Right ventricle myocardium superior (tissue), 1 donor: ENCODE results near the gene KIAA0040. TPM values are rescaled to one million over a fixed set of nuclear protein-coding genes. Genes with fewer than 3 reads are reported as not detected.

Experiments used
- ATAC-seq: fragments of 200-7000 bp; cut with Tn5 transposase; one replicate; pipeline ENCODE4 v1.9.1; 2020; ENCODE audit warnings: mild to moderate bottlenecking; ENCODE audit not compliant: poor library complexity
- DNase-seq: peaks from one replicate; pipeline ENCODE4 v3.0.0-alpha.2; 2020
- intact Hi-C: fragments of 100-400 bp; cut with DNase I; formaldehyde crosslinking; loops from one replicate; pipeline ENCODE4 v1.11.2; 2022
- long read RNA-seq: library from polyadenylated mRNA; unstranded; transcript quantifications from one replicate; pipeline ENCODE4 v2.0.0, GENCODE V29; 2021
- total RNA-seq: library from RNA; stranded (reverse); fragmentation: NEBNext Ultra II Directional; extraction: Animal tissue kit (Norgen Biotek cat#: 25700); gene quantifications from one replicate; pipeline ENCODE4 v1.2.1, GENCODE V29; 2021
- donor health status: DM: no; HTN: yes; CAD: no; lungs with severe emphysema.

KIAA0040 gene
- 15.4 TPM for total RNA-seq
- long read RNA-seq, full-length matches to known transcripts: 7 of 16 reads
- long read RNA-seq, partial matches to known transcripts: 0 of 16 reads
- long read RNA-seq, other reads (novel, unspliced or antisense): 9 of 16 reads

DNA sequence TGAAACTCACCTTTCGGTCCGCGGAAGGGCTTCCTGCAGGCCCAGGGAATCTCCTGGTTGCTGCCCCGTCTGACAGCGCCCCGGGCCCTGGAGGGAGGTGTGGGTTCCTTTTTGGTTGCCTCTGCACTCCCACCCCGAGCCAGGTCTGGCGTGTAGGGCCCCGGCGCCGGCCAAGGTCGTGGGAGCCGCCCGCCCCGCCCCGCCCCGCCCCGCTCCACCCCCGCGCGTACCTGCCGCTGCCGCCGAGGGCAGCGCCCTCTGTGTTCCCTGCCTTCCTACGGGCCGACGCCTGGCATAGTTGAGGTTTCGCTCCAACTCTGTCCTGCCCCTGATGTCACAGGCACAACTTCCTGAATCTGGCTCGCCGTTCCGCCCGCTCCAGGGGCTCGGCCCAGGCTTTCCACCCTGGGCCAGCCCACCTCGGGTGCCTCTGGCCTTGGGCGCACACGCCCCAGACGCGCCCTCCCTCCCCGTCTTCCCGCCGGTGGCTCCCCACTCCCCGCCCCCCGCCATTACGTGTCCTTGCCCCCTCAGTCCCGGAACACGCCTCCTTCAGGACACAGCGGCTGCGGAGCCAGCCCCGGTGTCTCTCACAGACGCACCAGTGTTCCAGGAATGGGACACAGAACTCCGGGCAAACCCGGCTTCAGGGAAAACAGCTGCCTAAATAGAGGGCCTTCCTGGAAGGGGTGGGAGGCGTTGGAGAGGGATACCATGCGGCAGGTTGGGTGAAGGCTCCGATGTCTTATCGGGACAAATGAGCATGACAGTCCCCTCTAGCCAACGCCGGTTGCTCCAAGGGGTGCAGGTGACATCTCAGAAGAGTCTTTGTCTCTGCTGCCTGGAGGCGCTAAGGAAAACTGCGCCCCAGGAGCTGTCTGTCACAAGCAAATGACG, at the start of gene KIAA0040:
Gene KIAA0040 (minus strand): TSS at position 147 of the 897 bp plus-strand sequence. CDS start 31,763 bp downstream, outside the sequence.
- DNase-seq: peak; percentile 85
- ATAC-seq: peak; percentile 89
- intact Hi-C loops: no loop called here

DNA sequence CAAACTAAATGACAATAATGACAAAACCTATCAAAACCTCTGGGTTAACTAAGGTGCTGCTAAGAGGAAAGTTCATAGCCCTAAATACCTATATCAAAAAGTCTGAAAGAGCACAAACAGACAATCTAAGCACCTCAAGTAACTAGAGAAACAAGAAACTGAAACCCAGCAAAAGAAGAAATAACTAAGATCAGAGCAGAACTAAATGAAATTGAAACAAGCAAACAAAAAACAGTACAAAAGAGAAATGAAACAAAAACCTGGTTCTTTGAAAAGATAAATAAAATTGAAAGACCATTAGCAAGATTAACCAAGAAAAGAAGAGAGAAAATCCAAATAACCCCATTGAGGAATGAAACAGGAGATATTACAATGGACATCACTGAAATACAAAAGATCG, 44.8 kb upstream of the KIAA0040 start:
- ATAC-seq (no peak), DNase-seq (no peak)
- intact Hi-C loops: no loop called here

DNA sequence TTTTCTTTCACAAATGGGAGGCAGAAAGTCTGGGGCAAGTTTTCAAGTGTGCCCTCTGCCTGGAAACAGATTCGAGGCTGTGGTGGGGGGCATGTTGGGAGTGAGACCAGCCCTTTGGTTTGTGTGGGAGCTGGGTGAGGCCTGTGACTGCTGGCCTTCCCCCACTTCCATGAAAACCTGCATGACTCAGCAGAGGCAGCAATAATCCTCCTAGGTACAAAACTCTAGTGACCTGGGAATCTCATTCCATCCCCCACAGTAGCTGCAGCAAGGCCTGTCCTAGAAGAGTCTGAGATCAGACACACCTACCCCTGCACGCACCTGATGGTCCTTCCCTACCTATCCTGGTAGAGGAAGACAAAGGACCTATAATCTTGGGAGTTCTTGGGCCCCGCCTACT, 42.1 kb upstream of the KIAA0040 start:
- intact Hi-C loops: no loop called here
- no peak for DNase-seq
- ATAC-seq: no peak

DNA sequence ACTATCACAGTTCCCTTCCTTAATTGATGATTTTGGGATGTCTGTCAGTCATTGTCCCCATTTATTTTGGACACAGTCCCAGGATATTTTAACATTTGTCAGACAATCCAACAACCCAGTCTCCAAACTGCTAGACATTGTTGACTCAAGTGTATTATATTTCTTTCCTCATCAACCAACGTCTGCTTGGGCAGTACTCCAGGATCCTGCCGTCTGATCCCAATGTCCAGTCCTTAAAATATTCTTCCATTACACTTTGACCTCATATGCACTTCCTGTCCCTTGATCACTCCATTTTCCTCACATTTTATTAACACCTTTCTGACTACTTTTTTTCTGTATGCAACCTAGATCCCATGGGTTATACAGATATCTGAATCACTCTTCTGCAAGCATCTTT, 39.8 kb upstream of the KIAA0040 start:
- ATAC-seq (no peak), DNase-seq (no peak)
- intact Hi-C loops: no loop called here

DNA sequence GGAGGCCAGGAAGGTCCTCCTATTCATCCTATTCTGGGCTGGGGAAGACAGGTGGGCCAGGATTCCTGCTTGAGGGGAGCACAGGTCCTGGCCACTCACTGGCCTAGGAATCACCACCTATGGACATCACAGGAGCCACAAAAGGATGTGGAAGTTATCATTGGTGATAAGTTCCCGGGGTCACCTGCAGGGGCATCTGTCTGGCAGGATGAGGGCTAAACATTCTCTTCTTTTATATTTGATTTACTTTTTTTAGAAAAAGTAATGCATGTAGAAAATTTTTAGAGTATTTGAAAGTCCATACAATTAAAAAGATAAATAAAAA, 33.2 kb upstream of the KIAA0040 start:
- ATAC-seq: no peak

DNA sequence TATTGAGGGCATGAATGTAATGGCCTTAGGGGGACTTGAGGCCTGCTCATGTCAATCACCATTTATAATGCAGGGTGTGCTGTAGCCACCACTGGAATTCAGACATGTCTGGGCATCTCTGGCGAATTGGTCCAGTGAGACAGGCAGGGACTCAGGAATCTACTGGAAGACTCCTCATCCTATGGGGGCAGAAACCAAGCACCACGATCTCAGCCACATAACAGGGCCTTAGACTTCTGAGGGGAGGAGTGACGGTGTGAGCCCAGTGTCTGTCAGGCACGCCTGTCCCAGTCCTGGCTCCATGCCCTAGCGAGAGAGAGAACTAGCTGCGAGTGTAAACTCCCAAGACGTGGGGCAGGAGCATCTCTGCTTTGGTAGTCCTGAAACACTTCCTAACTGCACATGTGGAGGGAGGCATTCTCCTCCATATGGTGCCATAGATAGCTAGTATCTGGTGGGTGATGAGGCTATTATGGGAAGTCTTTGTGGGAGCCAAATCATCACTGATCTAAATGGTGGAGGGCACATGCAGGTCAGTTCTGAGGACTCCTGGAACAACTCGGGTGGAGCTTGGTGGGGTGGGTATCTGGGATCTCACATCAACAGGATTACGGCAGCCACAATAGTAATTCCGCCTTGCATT, 29.8 kb upstream of the KIAA0040 start:
- no peak for ATAC-seq
- no peak for DNase-seq
- intact Hi-C loops: loop anchor here (5.0 kb wide), 1 partner anchor 70 kb away; no protein-coding TSS in a partner anchor

More for the DNA sequence above, 33.2 kb upstream of the KIAA0040 start:
- DNase-seq: no peak
- intact Hi-C loops: no loop called here

DNA sequence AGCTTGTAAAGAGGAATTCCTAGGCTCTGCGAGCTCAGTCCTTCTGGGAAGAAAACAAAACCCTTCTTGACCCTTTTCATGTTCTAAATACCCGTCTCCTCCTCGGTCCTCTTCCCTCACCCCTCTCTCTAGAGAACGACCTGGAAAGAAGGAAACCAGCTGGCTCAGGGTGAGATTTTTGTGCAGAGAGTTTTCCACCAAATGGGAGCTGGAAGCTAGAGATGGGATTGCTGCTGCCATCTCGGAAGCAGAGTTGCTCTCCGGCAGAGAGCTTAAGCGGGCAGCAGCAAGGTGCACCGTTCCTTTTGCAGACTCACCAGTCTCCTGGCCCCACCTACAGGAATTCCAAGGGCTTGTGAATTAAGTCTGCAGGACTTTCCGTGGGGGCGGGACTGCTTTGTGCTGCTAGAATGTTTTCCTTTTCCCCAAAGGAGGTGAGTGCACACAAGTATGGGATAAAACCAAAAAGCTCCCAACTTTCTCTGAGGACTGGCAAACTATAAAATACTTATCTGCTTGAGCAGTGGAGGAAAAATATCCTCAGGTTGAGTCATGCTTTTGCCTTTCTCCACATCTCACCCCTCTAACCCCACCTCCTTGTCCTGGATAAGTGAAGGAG, 29.1 kb upstream of the KIAA0040 start:
- DNase-seq (peak; percentile 49), ATAC-seq (peak; percentile 71)
- intact Hi-C loops: loop anchor here (5.0 kb wide), 1 partner anchor 69 kb away; no protein-coding TSS in a partner anchor

DNA sequence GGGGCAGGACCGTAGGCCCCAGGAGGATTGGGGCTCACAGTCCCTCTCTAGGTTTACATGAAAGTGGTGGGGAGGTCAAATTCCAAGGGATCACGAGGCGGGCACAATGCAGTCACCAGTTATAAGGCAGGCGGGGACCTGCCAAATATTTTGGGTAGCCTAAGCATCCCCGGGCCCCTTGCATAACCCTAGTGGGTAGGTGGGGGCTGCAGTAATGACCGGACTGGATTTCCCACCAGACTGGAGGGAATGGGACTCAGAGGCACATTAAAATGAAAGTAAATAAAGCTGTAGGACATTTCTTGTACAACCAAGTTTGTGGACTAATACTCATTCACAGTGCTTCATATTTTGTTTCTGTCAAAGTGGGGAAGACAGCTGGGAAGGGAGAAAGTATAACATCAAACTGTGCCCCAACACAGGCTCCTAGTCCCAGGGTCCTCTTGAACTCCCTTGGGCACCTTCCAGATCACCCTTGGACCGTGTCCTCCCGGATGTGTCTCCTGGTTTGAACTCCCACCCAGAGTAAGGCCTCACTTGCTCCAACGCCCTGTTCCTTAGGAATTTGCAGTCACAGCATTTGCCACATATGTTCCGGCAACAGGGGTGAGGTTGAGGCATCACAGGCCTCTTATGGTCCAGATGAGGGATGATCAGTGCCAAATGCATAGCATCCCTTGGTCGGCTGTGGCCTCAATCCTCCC, 28.4 kb upstream of the KIAA0040 start:
- ATAC-seq (peak; percentile 25), DNase-seq (no peak)
- intact Hi-C loops: loop anchor here (5.0 kb wide), 1 partner anchor 69 kb away; no protein-coding TSS in a partner anchor

DNA sequence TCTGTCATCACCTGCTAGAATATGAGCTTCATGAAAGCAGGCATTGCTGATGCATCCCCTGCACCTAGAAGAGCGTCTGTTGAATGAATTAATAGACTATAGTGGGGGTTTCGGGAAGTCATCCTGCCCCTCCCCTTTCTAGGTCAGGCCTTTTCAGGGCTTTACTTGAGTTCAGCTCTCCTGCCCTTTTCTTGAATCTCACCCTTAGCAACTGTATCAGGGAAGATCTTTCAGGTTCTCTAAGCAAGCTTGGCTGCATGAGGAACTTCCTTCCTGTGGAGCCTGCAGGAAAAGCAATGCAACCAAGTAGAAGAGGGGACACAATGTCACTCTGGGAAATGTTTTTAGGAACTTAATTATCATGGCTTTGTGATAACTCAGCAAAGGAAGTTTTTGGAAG, 27.2 kb upstream of the KIAA0040 start:
- intact Hi-C loops: loop anchor here (5.0 kb wide), 1 partner anchor 67 kb away; no protein-coding TSS in a partner anchor
- DNase-seq: no peak

DNA sequence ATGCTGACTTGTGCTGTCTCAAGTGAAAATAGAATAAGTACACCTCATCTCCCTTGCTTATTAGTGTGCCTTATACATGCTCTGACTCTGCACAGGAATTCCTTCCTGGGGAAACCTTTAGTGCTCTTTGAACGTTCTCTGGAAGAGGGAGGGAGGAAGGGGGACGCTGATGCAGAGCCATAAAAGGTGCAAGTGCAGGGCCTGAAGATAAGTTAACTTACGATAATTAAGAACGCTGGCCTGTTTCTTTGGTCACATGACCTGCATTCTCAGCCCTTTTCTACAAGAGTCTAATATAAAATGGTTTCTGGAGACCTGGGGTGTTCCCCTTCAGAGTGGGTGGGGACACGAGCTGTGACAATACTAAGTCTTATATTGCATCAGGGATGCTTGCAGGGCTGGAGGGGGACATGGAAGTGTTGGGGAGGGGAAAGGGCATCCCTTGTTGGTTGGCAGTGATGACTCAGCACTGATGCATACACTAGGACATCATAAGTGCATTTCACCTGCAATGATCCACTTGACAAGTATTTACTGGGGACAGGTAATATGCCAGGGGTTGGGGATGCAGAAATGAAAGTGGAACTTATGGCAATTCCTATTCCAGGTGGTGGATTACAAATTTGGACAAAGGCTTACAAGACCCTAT, 26.3 kb upstream of the KIAA0040 start:
- ATAC-seq: no peak

More for the DNA sequence above, 27.2 kb upstream of the KIAA0040 start:
- peak; percentile 28 for ATAC-seq

DNA sequence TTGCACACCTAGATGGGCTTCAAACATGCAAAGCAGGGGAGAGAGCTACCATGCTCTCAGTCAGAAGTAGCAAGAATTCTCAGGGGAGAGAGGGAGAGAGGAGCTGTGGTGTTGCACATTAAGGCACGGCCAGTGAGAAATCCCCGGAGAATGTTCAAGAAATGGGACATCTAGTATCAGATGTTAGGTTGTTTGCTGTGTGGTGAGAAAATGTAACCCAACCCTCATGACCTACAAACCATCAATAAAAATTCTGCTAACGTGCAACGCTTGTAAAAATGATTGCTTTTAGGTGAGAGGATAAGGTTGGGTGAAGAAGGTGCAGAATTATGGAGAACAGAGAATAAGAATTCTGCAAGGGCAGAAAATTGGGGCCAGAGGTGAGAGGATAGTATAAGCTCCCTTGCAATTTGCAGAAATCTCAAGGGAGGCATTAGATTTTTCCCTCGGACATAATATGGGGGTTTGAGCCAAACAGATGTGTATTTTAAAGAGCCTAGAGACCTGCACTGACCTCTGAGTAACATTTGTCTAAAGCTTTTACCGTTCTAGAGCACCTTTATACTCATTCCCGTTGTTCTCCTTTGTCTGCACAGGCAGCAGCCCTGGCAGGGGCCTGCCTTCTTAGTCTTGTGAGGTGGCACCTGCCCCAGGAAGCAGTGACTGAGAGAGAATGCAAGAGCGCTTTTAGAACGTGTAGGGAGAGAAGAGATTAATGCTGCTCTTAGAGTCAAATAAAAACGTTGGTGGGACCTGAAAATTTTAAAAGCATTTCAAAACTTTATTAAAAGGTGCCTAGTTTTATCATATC, 25.4 kb upstream of the KIAA0040 start:
- ATAC-seq (no peak), DNase-seq (no peak)
- intact Hi-C loops: no loop called here

More for the DNA sequence above, 26.3 kb upstream of the KIAA0040 start:
- intact Hi-C loops: no loop called here
- no peak for DNase-seq

DNA sequence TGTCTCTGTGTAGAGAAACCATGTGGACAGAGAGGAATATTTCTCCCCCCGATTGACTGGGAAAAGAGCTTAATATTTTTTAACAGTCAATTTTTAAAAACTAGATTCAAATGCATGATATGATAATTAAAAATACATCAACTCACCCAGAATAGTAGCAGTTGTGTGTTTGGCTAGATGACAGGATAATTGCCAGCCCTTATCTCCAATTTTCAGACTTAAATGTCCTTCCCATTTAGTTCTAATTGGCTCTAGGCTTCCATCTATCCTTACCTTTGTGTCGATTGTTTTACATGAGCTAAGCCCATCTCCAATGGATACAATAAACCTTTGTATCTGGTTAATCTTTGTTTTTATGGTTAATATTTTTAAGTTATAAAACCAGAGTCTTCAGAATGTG, 23.9 kb upstream of the KIAA0040 start:
- intact Hi-C loops: no loop called here
- no peak for ATAC-seq
- no peak for DNase-seq

DNA sequence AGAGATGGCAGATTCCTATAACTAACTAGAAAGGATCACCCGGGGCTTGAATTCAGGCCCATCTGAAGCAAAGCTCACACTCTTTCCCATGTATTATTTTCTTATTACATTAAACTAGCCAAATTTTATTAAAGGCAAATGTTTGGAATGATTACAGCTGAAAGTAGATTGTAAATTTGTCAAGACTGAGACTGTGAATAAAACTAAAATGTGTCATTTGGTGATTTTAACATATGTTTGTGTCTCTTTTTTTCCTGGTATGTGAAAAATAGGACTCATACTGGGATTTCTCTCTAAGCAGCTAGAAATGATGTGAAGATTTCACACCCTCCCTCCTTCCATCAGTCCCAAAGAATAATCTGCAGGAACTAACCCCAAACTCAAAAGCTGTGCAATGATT, 19.1 kb upstream of the KIAA0040 start:
- intact Hi-C loops: no loop called here

DNA sequence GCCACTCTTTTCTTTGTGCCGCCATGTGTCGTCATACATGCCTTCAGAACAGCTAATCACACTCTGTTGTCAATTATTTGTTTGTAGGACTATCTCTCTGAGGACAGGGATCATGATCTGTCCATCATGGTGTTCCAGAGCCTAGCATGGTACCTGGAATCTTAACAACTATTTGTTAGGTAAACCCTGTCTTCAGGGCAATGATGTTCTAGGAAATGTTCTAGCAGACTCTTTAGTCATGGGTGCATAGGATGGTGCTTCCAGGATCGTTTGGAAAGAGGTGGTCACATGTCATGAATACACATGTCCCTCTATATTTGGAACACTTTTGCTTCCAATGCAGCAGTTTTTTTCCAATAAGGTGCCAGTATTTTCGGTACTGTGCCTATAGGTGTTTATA, 18.2 kb upstream of the KIAA0040 start:
- no peak for DNase-seq
- intact Hi-C loops: no loop called here
- no peak for ATAC-seq

More for the DNA sequence above, 19.1 kb upstream of the KIAA0040 start:
- DNase-seq (no peak), ATAC-seq (no peak)

DNA sequence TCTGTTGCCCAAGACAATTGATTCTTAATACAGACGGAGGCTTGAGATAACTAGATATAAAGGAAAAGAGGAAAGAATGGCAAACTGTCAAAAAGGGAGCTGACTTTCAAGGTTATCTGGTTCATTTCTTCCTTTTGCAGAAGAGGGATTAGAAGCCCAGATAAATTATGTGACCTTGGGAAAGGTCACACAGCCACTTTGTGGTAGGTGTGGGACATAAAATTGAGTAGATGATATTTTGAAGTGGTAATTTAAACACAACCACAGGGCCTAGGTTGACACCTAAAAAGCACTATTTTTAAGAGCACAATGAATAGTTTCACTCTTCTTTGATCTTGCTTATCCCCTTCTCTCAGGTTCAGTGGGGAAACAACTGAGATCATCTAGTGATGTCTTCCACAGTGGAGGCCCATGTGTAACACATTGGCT, 16.9 kb upstream of the KIAA0040 start:
- intact Hi-C loops: no loop called here
- DNase-seq (no peak), ATAC-seq (no peak)

DNA sequence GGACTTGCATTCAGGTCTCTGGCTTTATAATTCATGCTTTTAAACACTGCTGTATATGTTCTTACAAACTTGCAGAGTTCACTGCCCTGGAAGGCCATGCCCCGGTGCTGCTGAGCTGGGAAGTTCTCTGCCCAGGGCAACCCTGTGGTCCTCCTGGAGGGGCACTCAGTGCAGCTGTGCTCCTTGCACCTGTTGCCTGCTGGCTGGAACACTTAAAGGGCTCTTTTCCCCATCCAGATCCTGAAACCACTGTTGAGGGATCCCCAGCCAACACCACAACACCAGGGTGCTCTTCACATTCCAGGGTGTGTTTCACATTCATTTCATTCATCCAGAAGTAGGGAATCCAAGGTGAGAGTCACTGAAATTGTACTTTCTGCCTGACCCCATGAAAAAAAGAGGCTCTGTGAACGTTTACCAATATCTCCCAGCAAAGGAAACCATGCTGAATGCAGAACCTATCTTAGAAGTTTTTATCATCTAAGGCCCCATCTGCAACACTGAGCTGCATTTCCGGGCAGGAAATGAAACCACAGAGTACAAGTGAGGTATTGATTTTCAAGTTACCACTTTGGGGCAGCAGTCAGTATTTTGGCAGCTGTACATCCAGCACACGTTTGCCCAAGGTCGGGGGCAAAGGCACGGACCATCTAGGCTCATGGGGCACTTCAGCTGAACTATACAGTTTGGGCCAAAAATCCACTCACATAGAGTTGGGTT, 16.4 kb upstream of the KIAA0040 start:
- intact Hi-C loops: no loop called here
- no peak for DNase-seq
- no peak for ATAC-seq

DNA sequence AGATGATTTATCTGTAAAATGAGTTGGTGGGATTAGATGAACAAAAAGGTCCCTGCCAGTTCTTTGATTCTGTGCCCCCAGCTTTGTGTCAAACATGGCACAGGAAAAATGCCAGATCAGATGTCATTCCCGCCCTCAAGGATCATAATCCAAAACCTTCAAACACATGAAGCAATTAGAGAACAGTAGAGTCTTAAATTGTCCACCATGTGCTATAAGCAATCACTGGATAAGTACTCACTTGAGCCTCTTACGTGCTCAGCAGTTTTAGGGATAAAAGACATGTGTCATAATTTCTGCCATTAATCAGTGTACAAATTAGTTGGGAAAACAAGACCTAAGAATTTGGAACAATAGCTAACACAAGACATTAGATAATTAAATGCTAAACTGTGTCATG, 15.4 kb upstream of the KIAA0040 start:
- no peak for DNase-seq
- intact Hi-C loops: no loop called here
- ATAC-seq: no peak
